ENCODE measurements around the gene CDC42BPB. TPM values are rescaled to one million over a fixed set of nuclear protein-coding genes. Genes with fewer than 3 reads are reported as not detected.

The CDC42BPB gene
- total and polyA plus RNA-seq, 12 donors, result 29.6 to 83.6 (median 69.3) TPM

GRCh38 chr14:103104389-103104653 is 47.0 kb upstream of the CDC42BPB start:
- 9 to 11% methylated on average over 18 to 20 of the region's 20 CpGs for WGBS, 2 donors
- peak in 1 of 8 donors; percentile 6 for ATAC-seq
- no peak for TF ChIP-seq CTCF (IDR thresholded peaks at IDR 0.05)
- H3K4me1 ChIP-seq, result peaks cover 12 to 39% (median 28%) of the 10 kb centered on the region in 9 donors
- H3K4me3 ChIP-seq, result peak overlapping the region in 5 of 10 donors; percentile 11 to 27 (median 24)
- H3K9me3 ChIP-seq, result no peaks in the 10 kb centered on the region
- H3K27me3 ChIP-seq, result peaks cover 34 to 56% (median 52%) of the 10 kb centered on the region in 7 donors
- H3K27ac ChIP-seq, result no peak overlapping the region
- intact Hi-C loops (cut with DNase I), result loop anchor here in 7 of 10 donors (2.0 to 10.0 kb wide), 6 partner anchors 73 to 188 kb away; no protein-coding TSS in a partner anchor
- DNase-seq, result peak in 1 of 2 donors; percentile 19
- H3K36me3 ChIP-seq, result no peaks in the 10 kb centered on the region

DNA sequence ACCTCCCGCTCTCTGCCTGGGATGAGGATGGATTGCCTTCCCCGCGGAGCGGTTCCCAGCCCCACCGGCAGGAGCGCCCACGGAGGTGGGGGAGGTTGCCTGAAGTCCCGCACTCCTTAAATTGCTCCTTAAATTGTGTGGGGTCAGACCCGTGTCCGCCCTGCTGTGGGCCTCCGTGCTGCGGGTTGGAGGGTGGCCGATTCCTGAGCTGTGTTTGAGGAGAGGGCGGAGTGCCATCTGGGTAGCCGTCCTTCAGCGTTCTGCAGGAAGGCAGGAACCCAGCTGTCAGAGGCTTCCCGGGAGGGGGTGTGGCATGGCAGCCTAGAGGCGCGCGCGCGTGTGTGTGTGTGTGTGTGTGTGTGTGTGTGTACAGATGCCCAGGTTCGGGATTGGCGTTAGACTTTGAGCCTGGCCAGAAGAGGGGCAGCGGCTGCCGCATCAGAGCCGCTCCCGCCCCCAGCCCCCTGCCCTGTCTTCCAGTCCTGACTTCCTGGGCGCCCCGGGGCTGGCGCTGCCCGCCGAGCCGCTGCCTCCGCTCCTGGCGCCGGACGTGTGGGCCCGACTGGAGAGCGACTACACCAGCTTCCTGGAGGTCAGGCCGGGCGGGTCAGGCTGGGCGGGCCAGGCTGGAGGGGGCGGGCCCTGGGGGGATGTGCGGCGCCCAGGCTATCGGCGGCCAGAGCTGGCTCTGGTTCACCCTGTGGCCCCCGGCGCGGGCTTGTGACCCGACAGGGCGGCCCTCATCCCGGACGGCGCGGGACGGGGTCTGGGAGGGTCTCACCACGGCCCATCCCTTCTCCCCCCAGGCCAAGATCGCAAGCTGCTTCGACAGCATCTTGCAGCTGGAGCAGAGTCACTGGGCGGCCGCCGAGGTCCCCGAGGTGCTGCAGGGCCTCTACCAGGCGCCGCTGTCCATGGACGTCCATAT is 46.4 kb upstream of the CDC42BPB start:
- 8 to 10% methylated on average over 63 to 68 of the region's 68 CpGs for whole genome bisulfite sequencing, 2 donors
- Histone ChIP-seq H3K4me3 (peak overlapping the region in 8 of 10 donors; percentile 13 to 27 (median 24)), H3K9me3 (no peaks in the 10 kb centered on the region), H3K27ac (no peak overlapping the region), H3K36me3 (no peaks in the 10 kb centered on the region), H3K4me1 (peaks cover 12 to 38% (median 28%) of the 10 kb centered on the region in 9 donors), H3K27me3 (peaks cover 34 to 62% (median 57%) of the 10 kb centered on the region in 7 donors)
- TF ChIP-seq CTCF (IDR thresholded peaks at IDR 0.05), result no peak
- peak; percentile 19 to 61 (median 42) for ATAC-seq
- intact Hi-C loops (cut with DNase I), result loop anchor here in 7 of 10 donors (2.0 to 10.0 kb wide), 6 partner anchors 74 to 189 kb away; no protein-coding TSS in a partner anchor
- peak in 1 of 2 donors; percentile 59 for DNase-seq

DNA sequence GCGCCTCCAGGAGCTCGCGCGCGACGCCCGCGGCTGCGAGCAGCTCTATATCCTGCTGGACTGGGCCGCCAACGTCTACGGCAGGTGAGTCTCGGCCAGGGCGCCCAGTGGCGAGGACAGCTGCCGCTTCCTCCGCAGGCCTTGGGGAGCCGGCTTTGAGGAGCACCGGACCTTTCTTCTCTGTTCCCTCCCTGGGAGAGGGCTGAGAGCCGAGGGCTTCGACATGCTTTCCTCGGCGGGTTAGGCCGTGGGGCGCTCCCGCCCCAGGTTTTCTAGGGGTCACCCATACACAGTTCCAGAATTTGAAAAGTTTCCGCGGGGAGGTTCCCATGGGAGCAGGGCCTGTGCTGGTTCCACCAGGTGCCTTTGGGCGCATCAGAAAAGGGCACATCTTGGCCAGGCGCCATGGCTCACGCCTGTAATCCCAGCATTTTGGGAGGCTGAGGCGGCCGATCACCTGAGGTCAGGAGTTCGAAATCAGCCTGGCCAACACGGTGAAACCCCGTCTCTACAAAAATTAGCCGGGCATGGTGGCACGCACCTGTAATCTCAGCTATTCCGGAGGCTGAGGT is 45.4 kb upstream of the CDC42BPB start:
- peak overlapping the region in 4 of 10 donors; percentile 6 to 31 (median 18) for H3K4me3 ChIP-seq
- H3K36me3 ChIP-seq, result no peaks in the 10 kb centered on the region
- ATAC-seq (no peak), DNase-seq (no peak)
- peaks cover 34 to 71% (median 61%) of the 10 kb centered on the region in 7 donors for H3K27me3 ChIP-seq
- TF ChIP-seq CTCF (IDR thresholded peaks at IDR 0.05), result no peak
- intact Hi-C loops (cut with DNase I), result loop anchor here in 3 of 10 donors (5.0 to 10.0 kb wide), 3 partner anchors 75 to 190 kb away; no protein-coding TSS in a partner anchor
- no peaks in the 10 kb centered on the region for H3K9me3 ChIP-seq
- peaks cover 12 to 38% (median 28%) of the 10 kb centered on the region in 9 donors for H3K4me1 ChIP-seq
- 36 to 40% methylated on average over 39 of the region's 39 CpGs for WGBS, 2 donors
- no peak overlapping the region for H3K27ac ChIP-seq

DNA sequence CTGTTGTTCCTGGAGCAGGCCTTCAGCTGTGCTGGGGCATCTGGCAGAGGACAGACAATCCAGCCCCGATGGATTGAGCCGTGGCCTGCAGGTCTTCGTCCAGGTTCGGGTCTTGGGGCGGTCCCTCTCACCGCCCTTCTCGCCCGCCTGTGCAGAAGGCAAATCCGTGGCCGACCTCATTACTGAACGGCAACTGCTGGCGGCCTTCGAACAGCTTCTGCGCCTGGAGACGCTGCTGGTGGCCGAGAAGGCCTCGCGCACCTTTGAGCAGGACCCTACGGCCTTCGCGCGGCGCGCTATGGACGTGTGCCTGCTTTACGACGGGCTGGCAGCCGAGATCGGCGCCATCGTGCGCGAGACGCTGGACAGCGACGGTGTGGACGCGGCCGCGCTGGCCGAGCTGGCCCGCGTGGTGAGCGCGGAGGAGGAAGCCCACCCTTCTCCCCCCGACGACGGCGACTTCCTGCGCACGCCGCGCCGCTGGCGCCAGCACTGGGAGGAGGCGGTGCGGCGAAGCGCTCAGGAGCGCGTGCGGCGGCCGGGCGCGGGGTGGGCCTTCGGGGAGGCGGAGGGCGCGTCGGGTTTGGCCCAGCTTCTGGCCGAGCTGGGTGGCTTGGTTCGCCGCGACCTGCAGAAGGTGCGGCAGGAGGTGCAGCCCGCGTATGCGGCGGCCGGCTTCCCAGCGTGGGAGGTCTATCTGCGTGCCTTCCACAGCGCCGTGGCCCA is 44.8 kb upstream of the CDC42BPB start:
- TF ChIP-seq CTCF (IDR thresholded peaks at IDR 0.05), result no peak
- Histone ChIP-seq H3K36me3 (no peaks in the 10 kb centered on the region), H3K4me1 (peaks cover 12 to 38% (median 28%) of the 10 kb centered on the region in 9 donors), H3K4me3 (peak overlapping the region in 4 of 10 donors; percentile 6 to 31 (median 18)), H3K27ac (no peak overlapping the region), H3K27me3 (peaks cover 34 to 74% (median 61%) of the 10 kb centered on the region in 7 donors), H3K9me3 (no peaks in the 10 kb centered on the region)
- peak in 2 of 8 donors; percentile 12 to 32 for ATAC-seq
- intact Hi-C loops (cut with DNase I), result loop anchor here in 3 of 10 donors (5.0 to 10.0 kb wide), 3 partner anchors 75 to 190 kb away; no protein-coding TSS in a partner anchor
- no peak for DNase-seq
- 19 to 23% methylated on average over 80 to 85 of the region's 85 CpGs for WGBS, 2 donors
